ENCODE results near the gene IFT57. TPM values are rescaled to one million over a fixed set of nuclear protein-coding genes. Genes with fewer than 3 reads are reported as not detected.

The IFT57 gene
- total RNA-seq, 1 donor from 2014 or later = 27.5 TPM

DNA sequence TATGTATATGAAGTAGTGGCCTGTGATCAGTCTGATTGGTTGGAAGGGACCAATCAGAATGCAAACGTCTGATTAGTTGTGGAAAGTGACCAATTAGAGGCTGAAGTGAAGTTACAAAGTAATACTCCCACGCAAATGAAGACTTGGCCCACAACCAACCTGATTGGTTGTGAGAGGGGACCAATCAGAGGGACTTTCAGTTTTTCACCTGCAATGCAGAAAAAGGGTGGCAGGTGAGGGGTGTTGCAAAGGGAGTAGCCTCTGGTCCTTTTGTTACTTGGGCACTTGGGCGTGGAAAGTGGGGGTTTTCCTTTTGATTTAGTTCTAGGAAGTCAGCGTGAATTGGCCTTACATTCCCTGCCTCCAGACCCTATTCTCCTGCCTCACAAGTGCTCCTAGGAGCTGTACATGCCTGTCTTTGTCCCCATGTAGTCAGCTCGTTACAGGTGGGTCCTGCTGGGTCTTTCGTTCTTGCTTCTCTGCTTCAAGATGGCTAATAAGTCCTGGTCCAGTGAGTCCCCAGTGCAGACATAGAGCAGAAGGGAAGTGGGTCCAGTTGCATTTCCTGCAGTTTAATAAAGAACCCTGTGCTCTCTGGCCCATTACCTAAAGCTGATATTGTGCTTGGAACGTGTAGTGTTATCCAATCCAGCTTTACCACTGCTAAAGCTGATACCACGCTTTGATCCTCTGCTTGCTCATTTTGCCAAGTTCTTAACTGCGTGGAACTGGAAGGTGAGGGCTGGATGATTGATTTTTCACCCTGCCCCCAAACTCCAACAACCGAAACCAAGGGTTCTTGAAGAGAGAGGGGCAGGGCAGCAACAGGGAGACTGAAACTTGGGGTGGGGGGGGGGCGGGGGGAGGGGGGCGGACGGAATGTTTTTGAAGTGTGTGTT is 85.4 kb downstream of the IFT57 start:
- Histone ChIP-seq H3K27me3 (ENCODE audit: insufficient read depth, low read length) (no peaks in the 10 kb centered on the region), H3K4me2 (ENCODE audit: low read length) (no peak overlapping the region), H3K36me3 (ENCODE audit: insufficient read depth, low read length) (no peaks in the 10 kb centered on the region), H2AFZ (ENCODE audit: low read depth, low read length) (no peak overlapping the region), H3K9me3 (ENCODE audit: insufficient read depth, low read depth, low read length) (no peaks in the 10 kb centered on the region), H3K9ac (ENCODE audit: low read length) (no peak overlapping the region), H3K27ac (ENCODE audit: low read depth, low read length) (no peak overlapping the region), H3K4me3 (ENCODE audit: insufficient read depth, low read depth, low read length) (no peak overlapping the region), H3K79me2 (ENCODE audit: insufficient read depth, low read length) (no peaks in the 10 kb centered on the region), H3K4me1 (ENCODE audit: insufficient read depth, low read length) (peaks cover 11% of the 10 kb centered on the region), H4K20me1 (ENCODE audit: insufficient read depth, low read length) (no peaks in the 10 kb centered on the region)
- H3K27ac Mint-ChIP-seq (ENCODE audit: unreplicated experiment) = no peak overlapping the region
- no peaks in the 10 kb centered on the region for H3K9me3 Mint-ChIP-seq (ENCODE audit: unreplicated experiment)
- no peak overlapping the region for H3K4me3 Mint-ChIP-seq (ENCODE audit: unreplicated experiment)
- no peaks in the 10 kb centered on the region for H3K27me3 Mint-ChIP-seq (ENCODE audit: low read depth, unreplicated experiment)
- TF ChIP-seq, protein P1, sequence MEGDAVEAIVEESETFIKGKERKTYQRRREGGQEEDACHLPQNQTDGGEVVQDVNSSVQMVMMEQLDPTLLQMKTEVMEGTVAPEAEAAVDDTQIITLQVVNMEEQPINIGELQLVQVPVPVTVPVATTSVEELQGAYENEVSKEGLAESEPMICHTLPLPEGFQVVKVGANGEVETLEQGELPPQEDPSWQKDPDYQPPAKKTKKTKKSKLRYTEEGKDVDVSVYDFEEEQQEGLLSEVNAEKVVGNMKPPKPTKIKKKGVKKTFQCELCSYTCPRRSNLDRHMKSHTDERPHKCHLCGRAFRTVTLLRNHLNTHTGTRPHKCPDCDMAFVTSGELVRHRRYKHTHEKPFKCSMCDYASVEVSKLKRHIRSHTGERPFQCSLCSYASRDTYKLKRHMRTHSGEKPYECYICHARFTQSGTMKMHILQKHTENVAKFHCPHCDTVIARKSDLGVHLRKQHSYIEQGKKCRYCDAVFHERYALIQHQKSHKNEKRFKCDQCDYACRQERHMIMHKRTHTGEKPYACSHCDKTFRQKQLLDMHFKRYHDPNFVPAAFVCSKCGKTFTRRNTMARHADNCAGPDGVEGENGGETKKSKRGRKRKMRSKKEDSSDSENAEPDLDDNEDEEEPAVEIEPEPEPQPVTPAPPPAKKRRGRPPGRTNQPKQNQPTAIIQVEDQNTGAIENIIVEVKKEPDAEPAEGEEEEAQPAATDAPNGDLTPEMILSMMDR (IDR thresholded peaks at IDR 0.05; ENCODE audit: insufficient read depth, low read depth, low read length) = no peak
- no peak for TF ChIP-seq EZH2 (IDR thresholded peaks at IDR 0.05; ENCODE audit: insufficient read depth, low read length)
- FAIRE-seq (no peak), DNase-seq (ENCODE audit: low read depth) (no peak)
- peaks cover 12% of the 10 kb centered on the region for H3K4me1 Mint-ChIP-seq (ENCODE audit: low read depth, unreplicated experiment)
- no peaks in the 10 kb centered on the region for H3K36me3 Mint-ChIP-seq (ENCODE audit: low read depth, unreplicated experiment)

DNA sequence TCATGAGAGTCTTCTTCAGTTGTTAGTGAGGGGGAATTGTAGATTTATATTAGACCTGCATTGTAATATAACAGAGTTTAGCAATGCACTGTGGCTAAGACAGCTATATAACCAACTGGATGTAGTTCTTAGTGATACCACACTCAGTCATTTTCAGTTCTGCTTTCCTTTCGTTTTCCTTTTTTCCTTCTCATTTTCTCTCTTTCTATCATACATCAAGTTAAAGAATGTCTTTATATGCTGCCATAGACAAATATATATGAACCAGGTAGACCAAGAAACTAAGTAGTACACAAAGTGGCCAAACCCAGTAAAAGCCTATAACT is 87.7 kb downstream of the IFT57 start:
- Histone ChIP-seq H3K9me3 (ENCODE audit: insufficient read depth, low read depth, low read length) (no peaks in the 10 kb centered on the region), H3K9ac (ENCODE audit: low read length) (no peak overlapping the region), H3K79me2 (ENCODE audit: insufficient read depth, low read length) (no peaks in the 10 kb centered on the region), H4K20me1 (ENCODE audit: insufficient read depth, low read length) (no peaks in the 10 kb centered on the region), H3K36me3 (ENCODE audit: insufficient read depth, low read length) (no peaks in the 10 kb centered on the region), H2AFZ (ENCODE audit: low read depth, low read length) (no peak overlapping the region), H3K4me1 (ENCODE audit: insufficient read depth, low read length) (peaks cover 29% of the 10 kb centered on the region), H3K4me2 (ENCODE audit: low read length) (no peak overlapping the region), H3K27me3 (ENCODE audit: insufficient read depth, low read length) (no peaks in the 10 kb centered on the region), H3K4me3 (ENCODE audit: insufficient read depth, low read depth, low read length) (no peak overlapping the region), H3K27ac (ENCODE audit: low read depth, low read length) (no peak overlapping the region)
- H3K27ac Mint-ChIP-seq (ENCODE audit: unreplicated experiment) = no peak overlapping the region
- DNase-seq (ENCODE audit: low read depth) (no peak), FAIRE-seq (no peak)
- no peaks in the 10 kb centered on the region for H3K27me3 Mint-ChIP-seq (ENCODE audit: low read depth, unreplicated experiment)
- H3K9me3 Mint-ChIP-seq (ENCODE audit: unreplicated experiment) = no peaks in the 10 kb centered on the region
- H3K36me3 Mint-ChIP-seq (ENCODE audit: low read depth, unreplicated experiment) = no peaks in the 10 kb centered on the region
- peaks cover 25% of the 10 kb centered on the region for H3K4me1 Mint-ChIP-seq (ENCODE audit: low read depth, unreplicated experiment)
- TF ChIP-seq, protein P1 (IDR thresholded peaks at IDR 0.05; ENCODE audit: insufficient read depth, low read depth, low read length) = no peak
- TF ChIP-seq EZH2 (IDR thresholded peaks at IDR 0.05; ENCODE audit: insufficient read depth, low read length) = no peak
- no peak overlapping the region for H3K4me3 Mint-ChIP-seq (ENCODE audit: unreplicated experiment)
